PC-3 (cell line): ENCODE measurements around the gene MREG.

Source experiments
- CTCF ChIP-seq: fragments of 300-600 bp; sonication (generic); conservative IDR thresholded peaks from 2 replicates; pipeline ENCODE4 v1.5.1; 2017; ENCODE audit warnings: antibody characterized with exemption, low read depth, mild to moderate bottlenecking, low read length
- EZH2phosphoT487 ChIP-seq: fragments of 300-600 bp; sonication (generic); IDR thresholded peaks from 2 replicates; pipeline ENCODE4 v1.6.1; 2018; ENCODE audit warnings: mild to moderate bottlenecking, antibody characterized with exemption, low read length, borderline replicate concordance

- TF ChIP-seq CTCF: no peak
- TF ChIP-seq EZH2phosphoT487: no peak
Observed at GRCh38 chr2:216047397-216047796, 34.0 kb upstream of the MREG start.
